Measurements from ENCODE around the gene SEMA3E. TPM values are rescaled to one million over a fixed set of nuclear protein-coding genes. Genes with fewer than 3 reads are reported as not detected.

The SEMA3E gene
- total RNA-seq, 1 donor, result 0.43 TPM

DNA sequence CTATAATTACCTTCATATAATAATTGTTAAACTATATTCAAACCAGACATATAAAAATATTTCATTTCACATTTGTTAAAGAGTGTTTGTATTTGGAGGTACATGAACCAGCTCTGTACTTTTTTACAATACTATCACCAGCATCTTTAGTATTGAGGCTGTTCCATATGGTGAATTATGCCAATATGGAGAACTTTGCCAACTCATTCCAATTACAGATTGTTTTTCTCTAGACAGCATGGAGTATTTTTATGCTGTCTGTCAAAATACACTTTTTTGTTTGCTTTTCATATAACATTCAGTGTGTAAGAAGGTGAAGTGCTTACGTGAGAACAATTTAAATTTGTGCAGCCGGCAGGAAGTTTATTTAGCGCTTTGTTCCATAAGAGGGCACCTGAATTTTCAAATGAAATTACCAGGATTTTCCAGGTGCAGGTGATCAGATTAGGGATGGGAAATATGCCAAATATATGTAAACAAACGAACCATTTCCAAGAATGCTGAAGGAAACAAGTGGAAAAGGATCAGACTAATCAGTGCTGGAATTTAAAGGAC lies 54.9 kb downstream of the SEMA3E start:
- TF ChIP-seq CTCF (IDR thresholded peaks at IDR 0.05; ENCODE audit: insufficient read depth, low read depth, low read length), result no peak
- DNase-seq (ENCODE audit: low read depth), result no peak
- H3K4me3 ChIP-seq (ENCODE audit: low read depth, low read length), result no peak overlapping the region

DNA sequence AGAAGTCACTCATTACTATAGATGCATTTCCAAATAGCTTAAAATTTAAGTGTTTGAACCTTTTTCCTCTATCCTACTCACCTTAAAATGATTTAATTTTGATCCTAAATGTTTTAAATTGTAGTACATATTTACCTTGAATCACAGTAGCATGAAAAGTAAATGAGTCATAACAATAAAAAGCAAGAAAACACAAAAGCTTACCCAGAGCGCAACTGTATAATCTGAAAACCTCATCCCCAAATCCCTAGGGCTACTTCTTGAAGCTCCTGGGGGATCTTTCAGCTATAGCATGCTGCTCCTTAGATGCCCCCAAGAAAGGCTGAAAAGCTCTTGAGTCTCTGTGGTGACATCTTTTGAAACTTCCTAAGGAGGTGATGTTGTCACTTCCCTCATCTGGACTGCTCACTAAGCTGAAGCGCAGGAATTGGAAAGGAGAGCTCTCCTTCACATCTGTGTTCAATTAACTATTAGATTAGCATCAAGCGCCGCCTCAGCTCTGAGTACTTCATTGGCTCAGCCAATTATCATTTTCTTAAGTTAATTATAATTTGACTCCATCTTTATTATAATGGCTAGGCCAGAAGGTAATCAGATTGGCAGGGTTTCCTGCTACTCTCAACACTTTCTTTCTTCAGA lies 60.2 kb downstream of the SEMA3E start:
- no peak for TF ChIP-seq CTCF (IDR thresholded peaks at IDR 0.05; ENCODE audit: insufficient read depth, low read depth, low read length)
- DNase-seq (ENCODE audit: low read depth), result peak; percentile 8
- H3K4me3 ChIP-seq (ENCODE audit: low read depth, low read length), result no peak overlapping the region

DNA sequence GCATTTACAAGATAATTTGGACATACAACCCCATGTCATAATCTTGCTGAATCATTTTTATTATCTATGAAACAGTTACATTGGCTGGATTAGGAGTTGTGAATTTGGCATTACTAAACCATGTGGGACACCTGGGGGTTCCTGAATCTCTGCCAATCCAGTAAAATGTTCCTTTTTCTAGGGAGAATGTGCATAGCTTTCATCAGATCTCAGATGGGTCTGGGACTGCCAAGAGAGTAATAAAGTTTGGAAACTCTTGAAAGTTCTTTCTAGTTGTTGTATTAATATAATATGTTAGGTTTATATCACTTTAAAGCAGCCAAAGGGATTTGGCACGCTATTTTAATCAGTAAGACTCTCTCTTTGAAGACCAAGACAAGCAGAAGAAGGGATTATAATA lies 62.7 kb downstream of the SEMA3E start:
- TF ChIP-seq CTCF (IDR thresholded peaks at IDR 0.05; ENCODE audit: insufficient read depth, low read depth, low read length), result no peak
- DNase-seq (ENCODE audit: low read depth), result no peak
- H3K4me3 ChIP-seq (ENCODE audit: low read depth, low read length), result no peak overlapping the region

GRCh38 chr7:83581667-83582435 lies 67.1 kb downstream of the SEMA3E start:
- TF ChIP-seq CTCF (IDR thresholded peaks at IDR 0.05; ENCODE audit: insufficient read depth, low read depth, low read length), result no peak
- no peak overlapping the region for H3K4me3 ChIP-seq (ENCODE audit: low read depth, low read length)
- no peak for DNase-seq (ENCODE audit: low read depth)

DNA sequence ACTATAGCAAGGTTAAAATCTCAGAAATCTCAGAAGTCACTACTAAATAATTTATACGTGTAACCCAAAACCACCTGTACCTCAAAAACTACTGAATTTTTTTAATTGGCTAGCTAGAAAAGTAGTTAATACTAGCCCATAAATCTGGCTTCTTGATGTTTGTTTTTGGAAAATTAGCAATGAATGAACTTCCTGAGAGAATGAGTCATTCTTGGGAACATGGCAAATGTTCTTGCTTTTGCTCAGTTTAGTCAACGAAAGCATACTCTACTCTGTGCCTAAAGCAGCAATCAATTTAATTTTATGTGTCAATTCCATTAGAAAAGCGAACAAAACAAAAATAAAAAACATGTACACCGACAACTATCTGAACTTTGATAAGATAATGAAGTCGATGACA lies 69.2 kb downstream of the SEMA3E start:
- DNase-seq (ENCODE audit: low read depth), result no peak
- TF ChIP-seq CTCF (IDR thresholded peaks at IDR 0.05; ENCODE audit: insufficient read depth, low read depth, low read length), result no peak

DNA sequence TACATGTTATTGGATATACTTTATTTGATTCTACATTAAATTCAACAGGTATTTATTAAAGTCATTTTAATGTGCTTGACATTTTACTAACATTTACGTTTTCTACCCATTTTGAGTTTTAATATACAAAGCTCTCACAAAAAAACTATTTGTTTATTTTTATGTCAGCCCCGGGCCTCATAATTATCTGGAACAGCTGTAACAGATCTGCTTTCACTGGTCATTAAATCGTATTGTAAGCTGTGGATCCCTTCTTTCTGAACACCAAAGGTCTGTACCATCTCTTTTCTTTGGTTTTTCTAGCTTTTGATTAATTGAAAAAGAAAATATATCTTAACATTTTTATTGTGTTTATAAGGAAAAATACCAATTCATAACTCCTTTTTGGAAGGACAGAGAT lies 73.5 kb downstream of the SEMA3E start:
- DNase-seq (ENCODE audit: low read depth), result no peak
- no peak overlapping the region for H3K4me3 ChIP-seq (ENCODE audit: low read depth, low read length)
- no peak for TF ChIP-seq CTCF (IDR thresholded peaks at IDR 0.05; ENCODE audit: insufficient read depth, low read depth, low read length)

More for the DNA sequence above, 69.2 kb downstream of the SEMA3E start:
- H3K4me3 ChIP-seq (ENCODE audit: low read depth, low read length), result no peak overlapping the region
